Measurements from ENCODE around the gene GPC5. TPM values are rescaled to one million over a fixed set of nuclear protein-coding genes. Genes with fewer than 3 reads are reported as not detected.

GPC5 gene
- total RNA-seq, 1 donor from 2014 or later, result 2.5 TPM

GRCh38 chr13:92804926-92805325 is 1406.5 kb downstream of the GPC5 start:
- Mint-ChIP-seq H3K27ac (no peak overlapping the region), H3K4me1 (peaks cover 18% of the 10 kb centered on the region), H3K4me3 (no peak overlapping the region), H3K36me3 (peaks cover 3% of the 10 kb centered on the region), H3K9me3 (peaks cover 6% of the 10 kb centered on the region), H3K27me3 (ENCODE audit: low read depth) (no peaks in the 10 kb centered on the region)
- no peak for DNase-seq (ENCODE audit: low spot score in 2 of 2, unreplicated experiment in 2 of 2)
- no peak for TF ChIP-seq CTCF (IDR thresholded peaks at IDR 0.05; ENCODE audit: unreplicated experiment)

- peaks cover 18% of the 10 kb centered on the region for H3K4me1 Mint-ChIP-seq
- no peaks in the 10 kb centered on the region for H3K27me3 Mint-ChIP-seq (ENCODE audit: low read depth)
- no peak for DNase-seq (ENCODE audit: low spot score in 2 of 2, unreplicated experiment in 2 of 2)
- H3K36me3 Mint-ChIP-seq, result peaks cover 3% of the 10 kb centered on the region
- no peak overlapping the region for H3K4me3 Mint-ChIP-seq
- H3K27ac Mint-ChIP-seq, result no peak overlapping the region
- no peak for TF ChIP-seq CTCF (IDR thresholded peaks at IDR 0.05; ENCODE audit: unreplicated experiment)
- peaks cover 6% of the 10 kb centered on the region for H3K9me3 Mint-ChIP-seq
Observed at GRCh38 chr13:92805766-92806165, 1407.3 kb downstream of the GPC5 start.

- no peak for TF ChIP-seq CTCF (IDR thresholded peaks at IDR 0.05; ENCODE audit: unreplicated experiment)
Observed at GRCh38 chr13:92806215-92806614, 1407.8 kb downstream of the GPC5 start.

GRCh38 chr13:92807353-92807752 is 1408.9 kb downstream of the GPC5 start:
- Mint-ChIP-seq H3K36me3 (peaks cover 3% of the 10 kb centered on the region), H3K4me1 (peaks cover 17% of the 10 kb centered on the region), H3K9me3 (peaks cover 6% of the 10 kb centered on the region), H3K27ac (peak overlapping the region; percentile 8), H3K27me3 (ENCODE audit: low read depth) (no peaks in the 10 kb centered on the region), H3K4me3 (no peak overlapping the region)
- no peak for DNase-seq (ENCODE audit: low spot score in 2 of 2, unreplicated experiment in 2 of 2)
- TF ChIP-seq CTCF (IDR thresholded peaks at IDR 0.05; ENCODE audit: unreplicated experiment), result no peak

More at GRCh38 chr13:92806215-92806614, 1407.8 kb downstream of the GPC5 start:
- Mint-ChIP-seq H3K9me3 (peaks cover 6% of the 10 kb centered on the region), H3K4me1 (peaks cover 18% of the 10 kb centered on the region), H3K36me3 (peaks cover 3% of the 10 kb centered on the region), H3K27me3 (ENCODE audit: low read depth) (no peaks in the 10 kb centered on the region), H3K27ac (no peak overlapping the region), H3K4me3 (no peak overlapping the region)
- no peak for DNase-seq (ENCODE audit: low spot score in 2 of 2, unreplicated experiment in 2 of 2)

GRCh38 chr13:92807966-92808365 is 1409.5 kb downstream of the GPC5 start:
- peaks cover 3% of the 10 kb centered on the region for H3K36me3 Mint-ChIP-seq

More at GRCh38 chr13:92807966-92808365, 1409.5 kb downstream of the GPC5 start:
- no peak for DNase-seq (ENCODE audit: low spot score in 2 of 2, unreplicated experiment in 2 of 2)
- Mint-ChIP-seq H3K9me3 (peaks cover 6% of the 10 kb centered on the region), H3K4me3 (no peak overlapping the region), H3K27ac (no peak overlapping the region), H3K4me1 (peaks cover 15% of the 10 kb centered on the region), H3K27me3 (ENCODE audit: low read depth) (no peaks in the 10 kb centered on the region)
- no peak for TF ChIP-seq CTCF (IDR thresholded peaks at IDR 0.05; ENCODE audit: unreplicated experiment)
